HEK293T (cell line): Measurements from ENCODE around the gene COL19A1.

Experiments used
- HDGF ChIP-seq: fragments of 450-650 bp; IDR thresholded peaks from 2 replicates; pipeline ENCODE4 v1.6.1; 2017; ENCODE audit warnings: antibody characterized with exemption, borderline replicate concordance
- SP1 ChIP-seq: fragments of 450-650 bp; IDR thresholded peaks from 2 replicates; pipeline ENCODE4 v1.6.1; 2017

- TF ChIP-seq SP1 = no peak
- no peak for TF ChIP-seq HDGF
Measured at GRCh38 chr6:69994251-69994650, 127.9 kb downstream of the COL19A1 start.
